Testis (tissue), 3 donors: ENCODE results near the gene IFNE. TPM values are rescaled to one million over a fixed set of nuclear protein-coding genes. Genes with fewer than 3 reads are reported as not detected.

Source experiments
- DNase-seq: peaks from one replicate; pipeline ENCODE4 v3.0.0-alpha.2; 2019
- H3K27ac ChIP-seq, 2 donors: fragments of 200-600 bp; sonication (generic); one replicate each; pipeline ENCODE4 v1.5.1; 2019
- H3K27me3 ChIP-seq: fragments of 200-600 bp; sonication (generic); one replicate; pipeline ENCODE4 v1.5.1; 2019
- H3K36me3 ChIP-seq: fragments of 200-600 bp; sonication (generic); one replicate; pipeline ENCODE4 v1.5.1; 2017; ENCODE audit warnings: low read depth; ENCODE audit errors: missing control alignments
- H3K4me1 ChIP-seq: fragments of 200-600 bp; sonication (generic); one replicate; pipeline ENCODE4 v1.5.1; 2019
- H3K4me3 ChIP-seq, 2 donors: fragments of 200-600 bp; sonication (generic); one replicate each; pipeline ENCODE4 v1.5.1; 2017 to 2019
- H3K9me3 ChIP-seq: fragments of 200-600 bp; sonication (generic); one replicate; pipeline ENCODE4 v1.5.1; 2017
- CTCF ChIP-seq, 3 experiments: fragments of 450-650 bp in 2 of 3; fragments of 200-600 bp in 1 of 3; sonication (generic) in 1 of 3; IDR thresholded peaks; one replicate each; pipeline ENCODE4 v1.5.1; 2016 to 2019; ENCODE audit warnings: antibody characterized with exemption in 3 of 3, mild to moderate bottlenecking in 2 of 3, moderate library complexity in 1 of 3
- POLR2A ChIP-seq: fragments of 450-650 bp; IDR thresholded peaks from one replicate; pipeline ENCODE4 v1.6.1; 2017; ENCODE audit warnings: antibody characterized with exemption, mild to moderate bottlenecking, moderate library complexity
- WGBS, 2 donors: methylation state at CpG; one replicate each; pipeline ENCODE4 v1.1.5; 2018; 5-methylcytosine and 5-hydroxymethylcytosine counted together
- intact Hi-C: fragments of 100-400 bp; cut with DNase I; formaldehyde crosslinking; loops from one replicate; pipeline ENCODE4 v1.15.1; 2023; ENCODE audit warnings: low total_unique reads
- polyA plus RNA-seq: library from polyadenylated mRNA; stranded (reverse); fragments of 350-450 nt; fragmentation: Illumina TruSeq; extraction: RNeasy Lipid Tissue Mini Kit (QIAGEN cat#74804); gene quantifications from one replicate; pipeline ENCODE4 v1.2.3, GENCODE V29; 2014; ENCODE audit warnings: low read depth, low replicate concordance; ENCODE audit not compliant: insufficient read depth
- total RNA-seq, 2 donors: library from RNA; depleted of rRNA; stranded (reverse); fragments of >200 nt; gene quantifications; one replicate each; pipeline ENCODE4 v1.2.3, GENCODE V29; 2016

IFNE gene
- total and polyA plus RNA-seq, 3 donors from 2014 or later, result 0.47 TPM; not detected in 2

- no peaks in the 10 kb centered on the region for H3K27me3 ChIP-seq
- H3K4me1 ChIP-seq, result no peaks in the 10 kb centered on the region
- no peaks in the 10 kb centered on the region for H3K9me3 ChIP-seq
- WGBS, 2 donors, result 96 to 97% methylated on average over 2 of the region's 2 CpGs
- TF ChIP-seq POLR2A, result no peak
- no peak for TF ChIP-seq CTCF (IDR thresholded peaks at IDR 0.05)
- H3K4me3 ChIP-seq, result no peak overlapping the region
- intact Hi-C loops, result no loop called here
- no peaks in the 10 kb centered on the region for H3K36me3 ChIP-seq
- DNase-seq, result no peak
- H3K27ac ChIP-seq, result no peak overlapping the region
These were observed 37.8 kb upstream of the IFNE start for GRCh38 chr9:21519855-21520434.

GRCh38 chr9:21516796-21517195 lies 34.7 kb upstream of the IFNE start:
- no peak for DNase-seq
- TF ChIP-seq POLR2A (no peak), CTCF (IDR thresholded peaks at IDR 0.05) (no peak)
- H3K4me3 ChIP-seq, result no peak overlapping the region
- WGBS, 2 donors, result 81 to 91% methylated on average over 3 of the region's 3 CpGs
- intact Hi-C loops, result no loop called here
- H3K27ac ChIP-seq, result no peak overlapping the region
- no peaks in the 10 kb centered on the region for H3K36me3 ChIP-seq
- no peaks in the 10 kb centered on the region for H3K27me3 ChIP-seq
- no peaks in the 10 kb centered on the region for H3K4me1 ChIP-seq
- H3K9me3 ChIP-seq, result no peaks in the 10 kb centered on the region

GRCh38 chr9:21513431-21513830 lies 31.3 kb upstream of the IFNE start:
- WGBS, 2 donors, result 95 to 96% methylated on average over 1 of the region's 1 CpG
- Histone ChIP-seq H3K9me3 (no peaks in the 10 kb centered on the region), H3K36me3 (no peaks in the 10 kb centered on the region), H3K27me3 (no peaks in the 10 kb centered on the region), H3K4me3 (no peak overlapping the region), H3K27ac (no peak overlapping the region), H3K4me1 (no peaks in the 10 kb centered on the region)
- TF ChIP-seq CTCF (IDR thresholded peaks at IDR 0.05) (no peak), POLR2A (no peak)
- DNase-seq, result no peak
- intact Hi-C loops, result no loop called here

GRCh38 chr9:21510806-21511205 lies 28.7 kb upstream of the IFNE start:
- no peaks in the 10 kb centered on the region for H3K9me3 ChIP-seq
- no peak for DNase-seq
- H3K4me1 ChIP-seq, result no peaks in the 10 kb centered on the region
- WGBS, 2 donors, result 67 to 78% methylated on average over 1 of the region's 1 CpG
- intact Hi-C loops, result no loop called here
- H3K27me3 ChIP-seq, result no peaks in the 10 kb centered on the region
- no peaks in the 10 kb centered on the region for H3K36me3 ChIP-seq
- no peak overlapping the region for H3K27ac ChIP-seq
- TF ChIP-seq POLR2A (no peak), CTCF (IDR thresholded peaks at IDR 0.05) (no peak)
- no peak overlapping the region for H3K4me3 ChIP-seq

DNA sequence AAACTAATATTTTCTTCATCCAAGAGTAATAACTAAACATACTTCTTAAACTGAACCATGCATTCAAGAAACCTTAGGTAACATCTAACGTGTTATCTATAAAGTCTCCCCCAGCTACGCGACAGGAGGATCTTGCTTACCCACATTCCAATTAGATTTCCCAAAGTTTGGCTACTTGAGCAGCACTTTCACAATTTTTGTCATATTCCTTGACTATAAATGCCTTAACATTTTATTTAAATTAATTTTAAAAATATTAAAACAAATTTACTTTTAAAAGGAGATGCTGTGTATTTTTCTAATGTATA lies 25.3 kb upstream of the IFNE start:
- no peak for TF ChIP-seq POLR2A
- TF ChIP-seq CTCF (IDR thresholded peaks at IDR 0.05), result no peak
- Histone ChIP-seq H3K4me1 (no peaks in the 10 kb centered on the region), H3K36me3 (no peaks in the 10 kb centered on the region), H3K27ac (no peak overlapping the region), H3K4me3 (no peak overlapping the region), H3K9me3 (no peaks in the 10 kb centered on the region), H3K27me3 (no peaks in the 10 kb centered on the region)
- intact Hi-C loops, result no loop called here
- WGBS, 2 donors, result 83 to 88% methylated on average over 3 of the region's 3 CpGs
- no peak for DNase-seq
